ENCODE measurements around the gene FUZ. TPM values are rescaled to one million over a fixed set of nuclear protein-coding genes. Genes with fewer than 3 reads are reported as not detected.

Gene FUZ
- total and polyA plus RNA-seq, 4 donors: 3.8 to 12.5 (median 7.0) TPM

GRCh38 chr19:49808711-49809159 is 4.4 kb downstream of the FUZ start:
- H3K4me3 ChIP-seq (ENCODE audit: low read depth in 1 of 3, low read length in 3 of 3): peak overlapping the region; percentile 70 to 84 (median 72)
- peaks cover 1 to 27% (median 14%) of the 10 kb centered on the region in 4 donors for H3K4me1 ChIP-seq (ENCODE audit: control insufficient read depth in 4 of 4, insufficient read depth in 4 of 4, low read length in 3 of 4)
- peaks cover under 1 to 21% (median 5%) of the 10 kb centered on the region in 4 donors for H3K36me3 ChIP-seq (ENCODE audit: control insufficient read depth in 4 of 4, insufficient read depth in 3 of 4, low read depth in 1 of 4, low read length in 3 of 4)
- no peaks in the 10 kb centered on the region for H3K27me3 ChIP-seq (ENCODE audit: control insufficient read depth in 4 of 4, insufficient read depth in 4 of 4, low read length in 3 of 4)
- H3K9me3 ChIP-seq (ENCODE audit: control insufficient read depth in 4 of 4, low read length in 3 of 4): no peaks in the 10 kb centered on the region
- H3K27ac ChIP-seq (ENCODE audit: low read depth in 1 of 2, low read length in 2 of 2): peak overlapping the region; percentile 73 to 77
- H3K9ac ChIP-seq (ENCODE audit: low read depth in 1 of 2, low read length in 2 of 2): peak overlapping the region in 1 of 2 donors; percentile 30
- 5% methylated on average over 31 of the region's 31 CpGs for WGBS
- TF ChIP-seq HNF4G (IDR thresholded peaks at IDR 0.05): no peak
- TF ChIP-seq ATF3 (IDR thresholded peaks at IDR 0.05): no peak
- TF ChIP-seq YY1 (IDR thresholded peaks at IDR 0.05): peak; percentile 6
- TF ChIP-seq RAD21 (IDR thresholded peaks at IDR 0.05): no peak
- no peak for TF ChIP-seq REST (IDR thresholded peaks at IDR 0.05)
- TF ChIP-seq SP1 (IDR thresholded peaks at IDR 0.05): peak; percentile 43
- TF ChIP-seq HNF4A (conservative IDR thresholded peaks at IDR 0.05): no peak
- no peak for TF ChIP-seq JUND (IDR thresholded peaks at IDR 0.05)
- TF ChIP-seq FOXA2 (IDR thresholded peaks at IDR 0.05): no peak
- TF ChIP-seq CTCF (IDR thresholded peaks at IDR 0.05; ENCODE audit: low read depth, low read length, missing input control): no peak
- no peak for TF ChIP-seq NR2F2 (IDR thresholded peaks at IDR 0.05)
- no peak for TF ChIP-seq TAF1 (conservative IDR thresholded peaks at IDR 0.05)
- peak; percentile 96 for DNase-seq (ENCODE audit: low spot score)

GRCh38 chr19:49807904-49808675 is 5.0 kb downstream of the FUZ start:
- DNase-seq (ENCODE audit: low spot score): no peak
- Histone ChIP-seq H3K4me1 (ENCODE audit: control insufficient read depth in 4 of 4, insufficient read depth in 4 of 4, low read length in 3 of 4) (peaks cover 1 to 25% (median 12%) of the 10 kb centered on the region in 4 donors), H3K36me3 (ENCODE audit: control insufficient read depth in 4 of 4, insufficient read depth in 3 of 4, low read depth in 1 of 4, low read length in 3 of 4) (peaks cover 5 to 28% (median 9%) of the 10 kb centered on the region in 4 donors), H3K9me3 (ENCODE audit: control insufficient read depth in 4 of 4, low read length in 3 of 4) (no peaks in the 10 kb centered on the region), H3K9ac (ENCODE audit: low read depth in 1 of 2, low read length in 2 of 2) (no peak overlapping the region), H3K27me3 (ENCODE audit: control insufficient read depth in 4 of 4, insufficient read depth in 4 of 4, low read length in 3 of 4) (no peaks in the 10 kb centered on the region), H3K4me3 (ENCODE audit: low read depth in 1 of 3, low read length in 3 of 3) (peak overlapping the region in 1 of 3 donors; percentile 70), H3K27ac (ENCODE audit: low read depth in 1 of 2, low read length in 2 of 2) (no peak overlapping the region)
- 86% methylated on average over 20 of the region's 20 CpGs for WGBS
- TF ChIP-seq MAX (IDR thresholded peaks at IDR 0.05) (no peak), ZBTB33 (IDR thresholded peaks at IDR 0.05) (no peak), RXRA (IDR thresholded peaks at IDR 0.05) (no peak), NR2F2 (IDR thresholded peaks at IDR 0.05) (no peak), FOXA2 (IDR thresholded peaks at IDR 0.05) (no peak), JUND (IDR thresholded peaks at IDR 0.05) (no peak), EGR1 (IDR thresholded peaks at IDR 0.05; ENCODE audit: low read depth in 2 of 2) (no peak), TAF1 (conservative IDR thresholded peaks at IDR 0.05) (no peak), HNF4G (IDR thresholded peaks at IDR 0.05) (no peak), ATF3 (IDR thresholded peaks at IDR 0.05) (no peak), REST (IDR thresholded peaks at IDR 0.05) (no peak), FOXA1 (IDR thresholded peaks at IDR 0.05) (no peak), SP1 (IDR thresholded peaks at IDR 0.05) (no peak)

Data from liver (tissue), 9 donors.